ENCODE data around the gene CEMP1.
A peak's percentile ranks its signal among the peaks of the same experiment; 100 is the strongest.

Gene CEMP1

DNA sequence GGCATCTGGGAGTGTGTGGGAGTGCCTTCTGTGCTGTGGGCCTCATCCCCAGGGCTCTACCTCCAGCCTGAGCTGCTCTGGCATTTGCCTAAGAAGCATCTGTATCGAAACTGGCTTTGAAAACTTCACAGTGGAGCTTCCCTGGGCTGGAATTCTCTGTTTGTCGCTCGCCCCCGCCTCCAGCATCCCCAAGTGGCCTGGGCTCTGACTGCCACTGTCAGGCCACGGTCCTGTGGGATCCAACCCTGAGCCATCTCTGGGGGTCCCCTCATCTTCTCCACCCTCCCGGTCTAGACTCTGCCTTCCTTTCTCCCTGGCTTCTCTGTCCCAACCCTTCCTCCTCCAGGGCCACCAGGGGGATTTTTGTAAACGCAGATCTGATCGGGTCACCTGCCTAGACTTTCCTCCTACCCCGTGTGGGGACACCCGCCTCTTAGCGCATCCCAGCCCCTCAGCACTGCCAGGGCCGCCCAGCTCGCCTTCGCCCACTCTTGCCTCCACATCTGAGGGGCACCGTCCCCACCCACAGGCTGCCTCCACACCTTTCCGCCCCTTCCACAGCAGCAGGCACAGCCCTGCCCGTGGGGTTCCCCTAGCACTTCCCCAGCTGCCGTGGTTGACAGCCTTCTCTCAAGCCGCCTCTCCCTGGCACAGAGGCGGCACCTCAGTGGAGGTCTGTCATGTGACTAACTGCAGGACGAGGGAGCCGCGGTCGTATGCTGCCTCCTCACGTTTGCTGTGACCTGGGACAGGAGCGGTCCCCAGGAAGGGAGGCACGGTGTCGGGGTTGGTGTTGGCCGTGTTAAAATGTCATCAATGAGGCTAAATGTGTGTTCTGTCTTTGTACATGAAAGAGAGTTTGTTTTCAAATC lies 44.3 kb downstream of the CEMP1 start:
- DNase-seq (ENCODE audit: low spot score): no peak

DNA sequence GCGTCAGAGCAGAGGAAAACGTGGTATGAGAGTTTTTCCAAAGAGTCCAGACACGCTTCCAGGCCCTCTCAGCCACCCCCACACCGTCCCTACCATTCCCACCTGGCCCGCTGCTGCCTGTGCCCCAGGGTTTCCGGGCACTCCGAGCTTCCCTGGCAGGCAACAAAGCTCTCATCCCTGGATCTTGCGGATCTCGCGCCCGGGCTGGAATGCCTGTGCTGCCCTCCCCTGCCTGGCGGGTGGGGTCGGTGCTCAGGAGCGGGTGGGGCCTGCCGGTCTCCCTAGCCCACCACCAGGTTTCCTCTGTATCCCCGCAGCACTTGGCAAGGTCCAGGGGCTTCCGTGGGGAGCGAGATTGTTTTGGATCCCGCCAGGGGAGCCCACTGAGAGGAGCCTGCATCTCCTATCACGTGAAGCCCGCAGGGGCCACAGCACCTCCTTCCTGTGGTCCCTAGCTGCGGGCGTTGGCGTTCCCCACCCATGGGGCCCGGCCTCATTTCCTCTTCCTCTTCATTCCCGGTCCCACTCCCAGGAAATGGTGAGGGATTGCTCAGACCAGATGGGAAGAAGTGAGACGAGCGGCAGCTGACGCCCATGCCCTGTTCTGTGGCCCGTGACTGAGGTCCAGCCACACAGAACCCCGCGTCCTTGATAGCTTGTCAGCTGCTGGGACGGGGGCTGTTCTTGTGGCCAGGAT lies 45.2 kb downstream of the CEMP1 start:
- no peak for DNase-seq (ENCODE audit: low spot score)

DNA sequence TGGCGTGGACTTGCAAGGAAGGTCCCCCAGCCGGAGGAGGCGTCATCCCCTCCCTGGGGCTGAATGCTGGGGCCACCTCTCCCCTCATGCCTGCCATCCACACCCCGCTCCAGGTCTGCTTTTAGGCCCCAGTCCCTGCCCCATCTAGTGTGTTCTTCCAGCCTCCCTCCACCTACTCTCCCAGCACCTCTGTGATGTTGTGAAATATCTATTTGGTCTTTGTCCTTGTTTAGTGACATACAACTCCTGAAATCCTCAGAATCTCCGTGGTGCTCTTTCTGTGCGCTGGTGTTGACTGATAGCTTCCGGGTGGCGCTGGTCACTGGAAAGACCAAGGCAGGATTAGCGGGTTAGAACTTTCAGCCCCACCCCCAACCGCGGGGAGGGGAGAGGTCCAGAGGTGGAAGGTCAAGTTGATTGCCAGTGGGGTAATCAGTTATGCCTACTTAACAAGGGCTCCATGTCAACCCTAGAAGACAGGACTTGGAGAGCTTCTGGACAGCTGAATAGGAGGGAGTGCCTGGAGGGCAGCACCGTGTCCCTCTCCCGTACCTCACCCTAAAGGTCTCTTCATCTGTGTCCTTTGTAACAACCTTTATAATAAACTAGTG lies 46.2 kb downstream of the CEMP1 start:
- DNase-seq (ENCODE audit: low spot score): no peak

DNA sequence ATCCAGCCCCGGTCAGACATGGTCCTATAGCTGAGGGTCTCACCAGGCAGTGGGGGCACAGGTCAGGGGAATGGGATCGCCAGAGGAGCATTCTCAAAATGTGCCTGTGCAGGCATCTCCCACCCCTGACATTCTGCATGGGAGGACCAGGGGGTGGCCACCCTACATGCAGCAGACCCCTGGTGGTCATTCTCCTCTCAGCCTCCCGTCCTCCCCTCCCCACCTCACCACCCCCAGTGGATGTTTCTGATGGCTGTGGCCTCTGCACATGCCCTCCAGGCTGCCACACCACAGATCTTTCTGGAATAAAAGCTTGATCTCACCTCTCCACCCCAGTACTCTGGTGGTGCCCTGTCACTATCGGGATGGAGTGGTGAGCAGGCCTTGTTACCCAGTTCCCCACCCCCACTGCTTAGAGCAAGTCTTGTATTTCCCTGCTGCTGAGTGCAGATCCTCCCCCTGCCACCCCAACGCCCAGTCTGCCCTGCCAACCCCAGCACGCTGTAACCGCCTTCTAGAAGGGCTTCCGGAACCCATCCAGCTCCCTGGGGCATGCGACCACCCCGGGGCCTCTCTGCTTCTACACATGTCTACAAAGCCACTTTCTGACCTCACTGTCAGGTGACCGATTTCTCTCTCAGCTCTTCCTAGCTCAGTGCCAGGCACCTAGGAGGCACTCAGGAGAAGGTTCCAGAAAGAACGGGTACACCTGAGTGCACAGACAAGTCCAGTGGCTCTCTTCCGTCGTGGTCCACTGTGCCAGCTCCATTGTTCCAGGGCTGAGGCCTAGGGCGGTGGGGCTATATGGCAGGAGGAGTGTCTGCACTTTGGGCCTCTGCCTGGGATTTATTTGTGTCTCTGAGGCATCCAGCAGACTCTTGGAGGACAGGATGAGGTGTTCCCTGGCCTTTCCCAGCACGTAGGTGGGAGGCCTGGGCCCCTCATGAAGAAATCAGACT lies 47.0 kb downstream of the CEMP1 start:
- no peak for DNase-seq (ENCODE audit: low spot score)

DNA sequence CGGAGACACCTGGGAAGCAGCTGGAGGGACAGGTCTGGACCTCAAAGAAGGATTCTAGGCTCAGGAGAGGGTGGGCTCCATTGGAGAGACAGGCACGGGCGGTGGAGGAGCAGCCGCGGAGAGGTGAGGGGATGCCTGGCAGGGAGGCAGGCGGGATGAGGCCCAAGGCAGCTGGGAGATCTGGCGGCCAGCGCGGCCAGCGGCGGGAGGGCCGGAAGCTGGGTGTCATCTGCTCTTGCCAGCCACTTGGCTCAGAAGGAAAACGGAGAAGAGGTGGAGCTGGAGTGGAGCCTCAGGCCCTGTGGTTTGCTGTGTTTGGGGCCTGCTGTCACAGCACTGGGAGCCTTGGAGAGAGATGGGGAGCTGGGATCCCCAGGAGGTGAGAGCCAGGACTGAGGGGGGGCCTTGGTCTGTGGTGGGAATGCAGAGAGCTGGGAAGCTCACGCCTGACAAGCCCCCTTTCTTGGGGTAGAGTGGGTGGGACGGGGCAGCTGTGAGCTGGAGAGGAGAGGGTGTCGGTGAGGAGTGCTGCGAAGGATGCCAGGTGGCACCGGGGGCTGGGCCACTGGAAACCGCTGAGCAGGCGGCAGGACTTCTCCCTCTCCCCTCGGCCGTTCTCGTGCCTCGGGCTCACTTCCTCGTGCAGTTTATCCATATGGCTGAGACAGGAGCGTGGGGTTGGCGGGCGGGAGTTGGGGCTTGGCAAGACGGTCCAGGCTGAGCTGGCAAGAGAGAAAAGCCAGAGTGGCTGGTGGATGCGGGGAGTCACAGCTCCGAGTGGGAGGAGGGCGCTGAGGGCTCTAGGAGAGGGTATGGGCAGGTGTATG lies 48.3 kb downstream of the CEMP1 start:
- peak; percentile 64 for DNase-seq (ENCODE audit: low spot score)

DNA sequence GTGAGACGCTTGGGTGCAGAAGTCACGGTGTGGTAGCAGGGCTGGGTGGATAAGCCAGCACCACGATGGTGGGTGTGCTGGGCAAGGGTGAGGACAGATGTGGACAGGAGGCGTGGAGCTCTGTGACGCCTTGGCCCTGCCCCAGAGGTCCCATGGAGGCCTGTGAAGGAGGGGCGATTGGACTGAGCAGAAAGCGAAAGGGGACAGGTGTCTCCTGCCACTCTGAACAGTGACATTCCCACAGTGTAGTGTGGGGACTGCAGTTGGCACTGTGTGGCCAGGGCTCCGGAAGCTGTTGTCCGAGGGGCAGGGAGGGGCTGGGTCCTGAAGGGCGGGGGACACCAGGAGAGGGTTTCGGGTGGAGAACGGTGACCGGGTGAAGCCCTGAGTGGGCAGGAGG lies 49.0 kb downstream of the CEMP1 start:
- no peak for DNase-seq (ENCODE audit: low spot score)

DNA sequence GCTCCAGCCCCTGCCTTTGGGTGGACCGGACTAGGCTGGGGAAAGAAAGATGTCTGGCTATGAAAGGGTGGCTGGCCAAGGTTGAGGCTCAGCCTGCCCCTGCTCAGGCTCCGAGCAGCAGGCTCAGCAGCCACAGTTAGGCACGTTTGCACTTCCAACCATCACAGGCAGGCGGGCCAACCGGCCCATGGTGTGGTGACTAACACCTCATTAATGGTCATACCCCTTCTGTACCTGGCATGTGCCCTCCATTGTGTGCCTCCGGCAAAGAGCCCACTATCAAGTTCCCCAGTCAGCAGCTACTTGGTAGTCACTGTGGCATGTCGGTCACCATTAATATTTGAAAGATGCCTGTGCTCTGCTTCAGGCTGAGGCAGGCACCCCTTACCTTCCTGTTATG lies 49.5 kb downstream of the CEMP1 start:
- DNase-seq (ENCODE audit: low spot score): no peak

DNA sequence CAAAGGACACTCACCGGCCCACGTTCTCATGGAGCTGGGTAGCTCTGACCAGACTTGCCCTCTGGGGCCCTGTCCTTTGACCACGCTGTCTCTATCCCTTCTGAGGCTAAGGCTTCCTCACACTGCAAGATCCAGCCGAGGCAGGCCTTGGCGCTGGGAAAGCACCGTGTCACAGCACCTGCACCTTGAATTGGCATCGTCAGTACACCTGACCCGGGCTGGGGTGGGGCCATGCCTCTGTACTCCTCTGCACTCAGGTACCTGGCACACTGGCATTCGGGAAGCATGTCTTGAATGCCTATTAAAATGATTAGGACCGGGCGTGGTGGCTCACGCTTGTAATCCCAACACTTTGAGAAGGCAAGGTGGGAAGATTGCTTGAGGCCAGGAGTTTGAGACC lies 50.3 kb downstream of the CEMP1 start:
- no peak for DNase-seq (ENCODE audit: low spot score)

Small RNA genes within 50 kb of the gene (small RNA-seq; reads per million reads assigned to genes)
- 0 reads per million in 2 experiments for gene AC093525.1
- 0.05 to 0.09 reads per million in 2 experiments for gene MIR3178
